K562 (cell line): Measurements from ENCODE around the gene NME4. TPM values are rescaled to one million over a fixed set of nuclear protein-coding genes. Genes with fewer than 3 reads are reported as not detected.

Experiments used
- AFF1 ChIP-seq, 2 experiments: fragments of 450-650 bp; IDR thresholded peaks; 2 replicates each; pipeline ENCODE4 v1.6.1; 2018; ENCODE audit warnings: mild to moderate bottlenecking in 2 of 2, low read depth in 1 of 2; ENCODE audit not compliant: partially characterized antibody in 2 of 2
- ETS1 ChIP-seq: conservative IDR thresholded peaks from 2 replicates; pipeline ENCODE4 v1.6.1; 2011; ENCODE audit warnings: low read depth, mild to moderate bottlenecking, low read length; ENCODE audit not compliant: control insufficient read depth
- GABPB2 ChIP-seq: fragments of 250-450 bp; sonication (Bioruptor Pico); conservative IDR thresholded peaks from 2 replicates; pipeline ENCODE4 v1.5.1; 2021; ENCODE audit warnings: mild to moderate bottlenecking
- HEY1 ChIP-seq: fragments of 250-450 bp; sonication (Bioruptor Pico); IDR thresholded peaks from 2 replicates; pipeline ENCODE4 v1.5.0; 2020; ENCODE audit warnings: mild to moderate bottlenecking, moderate library complexity, borderline replicate concordance
- HMGN3 ChIP-seq: IDR thresholded peaks from 2 replicates; pipeline ENCODE4 v1.6.1; 2011; ENCODE audit warnings: borderline replicate concordance, low read depth, mild to moderate bottlenecking, mixed read lengths, low read length; ENCODE audit not compliant: insufficient read length; ENCODE audit errors: extremely low read depth
- ILK ChIP-seq: fragments of 450-650 bp; IDR thresholded peaks from 2 replicates; pipeline ENCODE4 v1.6.1; 2016; ENCODE audit warnings: missing genetic modification characterization, low read depth, mild to moderate bottlenecking, missing compliant biosample characterization, moderate library complexity, borderline replicate concordance
- MAZ ChIP-seq, 2 experiments: fragments of 450-650 bp in 1 of 2; sonication (generic) in 1 of 2; formaldehyde crosslinking; IDR thresholded peaks in 1 of 2; conservative IDR thresholded peaks in 1 of 2; 2 replicates each; pipeline versions ENCODE4 v1.4.0 to v1.5.0; 2020; ENCODE audit warnings: mild to moderate bottlenecking in 1 of 2, missing genetic modification reagents in 1 of 2
- RBBP5 ChIP-seq: fragments of 200-600 bp; sonication (generic); IDR thresholded peaks from 2 replicates; pipeline ENCODE4 v1.6.1; 2012; ENCODE audit warnings: borderline replicate concordance, mild to moderate bottlenecking, low read length, control low read depth, inconsistent platforms; ENCODE audit not compliant: insufficient read depth, poor library complexity, severe bottlenecking
- RBM25 ChIP-seq: fragments of 200-400 bp; formaldehyde crosslinking; IDR thresholded peaks from 2 replicates; pipeline ENCODE4 v1.6.1; 2018; ENCODE audit warnings: low read length, low read depth, moderate library complexity; ENCODE audit not compliant: severe bottlenecking
- RCOR1 ChIP-seq, 2 experiments: IDR thresholded peaks; 2 replicates each; pipeline ENCODE4 v1.6.1; 2012; ENCODE audit warnings: low read depth in 2 of 2, low read length in 2 of 2, borderline replicate concordance in 1 of 2, improper control_type of control experiment in 1 of 2
- ZBTB17 ChIP-seq: fragments of 450-650 bp; formaldehyde crosslinking; IDR thresholded peaks from 2 replicates; pipeline ENCODE4 v1.4.0; 2020; ENCODE audit warnings: mild to moderate bottlenecking
- ZBTB7A ChIP-seq: IDR thresholded peaks from 2 replicates; pipeline ENCODE4 v1.6.1; 2011; ENCODE audit warnings: low read depth, mild to moderate bottlenecking, low read length, moderate library complexity, borderline replicate concordance; ENCODE audit not compliant: control insufficient read depth
- ZFP91 ChIP-seq: sonication (generic); formaldehyde crosslinking; IDR thresholded peaks from 2 replicates; pipeline ENCODE4 v1.8.0; 2022; ENCODE audit warnings: mild to moderate bottlenecking, missing genetic modification reagents
- ZNF592 ChIP-seq: fragments of 450-650 bp; IDR thresholded peaks from 2 replicates; pipeline ENCODE4 v1.6.1; 2017; ENCODE audit warnings: antibody characterized with exemption, mild to moderate bottlenecking
- polyA plus RNA-seq, 8 experiments: library from polyadenylated mRNA; depleted of rRNA in 4 of 8; stranded (reverse) in 5 of 8; unstranded in 3 of 8; fragments of >200 nt; fragmentation: Nextera tagmentation in 2 of 8; fragmentation: Illumina TruSeq in 1 of 8; extraction: Ambion mirVana in 2 of 8; extraction: Trizol in 1 of 8; gene quantifications; 2 replicates each; pipeline versions ENCODE4 v1.2.1 to v1.2.3, GENCODE V29; 2011 to 2014; ENCODE audit warnings: inconsistent platforms in 1 of 8, missing spikeins in 1 of 8
- total RNA-seq, 7 experiments: library from RNA; depleted of rRNA in 6 of 7; stranded (reverse); fragments of >200 nt in 6 of 7; fragmentation: Illumina TruSeq in 2 of 7; extraction: Trizol in 2 of 7; gene quantifications; 2 replicates each; pipeline versions ENCODE4 v1.2.1 to v1.2.3, GENCODE V29; 2011 to 2021; ENCODE audit warnings: low replicate concordance in 1 of 7

NME4 gene
- total and polyA plus RNA-seq, 9 of the 15 experiments (the other 6 are each of a cell fraction or from before 2014, with no cell fraction given): 15.4 to 264 (median 139) TPM

- no peak for TF ChIP-seq AFF1 (IDR thresholded peaks at IDR 0.05; ENCODE audit: low read depth in 1 of 2, partially characterized antibody in 2 of 2)
- TF ChIP-seq ZFP91 (CRISPR knock-in tag): no peak
- TF ChIP-seq ZBTB17 (CRISPR knock-in tag): no peak
- TF ChIP-seq HMGN3: peak; percentile 17
- TF ChIP-seq RBBP5: peak; percentile 77
- no peak for TF ChIP-seq ZNF592
- TF ChIP-seq ETS1: peak; percentile 38; the same call in 1 of the 2 replicates
- no peak for TF ChIP-seq RCOR1 (IDR thresholded peaks at IDR 0.05; ENCODE audit: borderline replicate concordance in 1 of 2, low read depth in 2 of 2, low read length in 2 of 2)
- peak in 1 of 2 experiments; percentile 23; a peak in 1 of 4 replicates for TF ChIP-seq MAZ (CRISPR knock-in tag; conservative IDR thresholded peaks at IDR 0.05 in 1 of 2, IDR thresholded peaks at IDR 0.05 in 1 of 2)
- TF ChIP-seq HEY1 (CRISPR knock-in tag): no peak
- TF ChIP-seq GABPB2 (CRISPR knock-in tag): no peak
- no peak for TF ChIP-seq ILK (tag)
- peak; percentile 70; the same call in 1 of the 2 replicates for TF ChIP-seq ZBTB7A
- TF ChIP-seq RBM25: no peak
These were observed 27.0 kb upstream of the NME4 start (continued) for GRCh38 chr16:369866-370436.
